Natural killer cell treated with Interleukin-12 subunit alpha and Interleukin-12 subunit beta and Interleukin-15 and Interleukin-18, amount 100 ng/mL, for 72 hours (primary cell): ENCODE data around the gene DCLK3. TPM values are rescaled to one million over a fixed set of nuclear protein-coding genes. Genes with fewer than 3 reads are reported as not detected.

ENCODE experiments used
- ATAC-seq, 2 donors: fragments of 150-1000 bp; cut with Tn5 transposase in 1 of 2; sonication (Bioruptor Pico), chemical (Tn5 transposase) in 1 of 2; 2 replicates each; pipeline ENCODE4 v1.10.0; 2021
- DNase-seq: peaks from one replicate; pipeline ENCODE4 v3.0.0; 2022; ENCODE audit warnings: low spot score
- H3K27ac Mint-ChIP-seq, 2 donors: 1 replicate in 1 of 2; 2 replicates in 1 of 2; pipeline ENCODE4 v1.8.0; 2022; ENCODE audit warnings: mixed read lengths in 2 of 2, mild to moderate bottlenecking in 1 of 2, moderate library complexity in 1 of 2
- H3K27me3 Mint-ChIP-seq, 2 donors: 1 replicate in 1 of 2; 2 replicates in 1 of 2; pipeline ENCODE4 v1.8.0; 2022; ENCODE audit warnings: mixed read lengths in 2 of 2
- H3K36me3 Mint-ChIP-seq: one replicate; pipeline ENCODE4 v1.8.0; 2022; ENCODE audit warnings: mixed read lengths
- H3K4me1 Mint-ChIP-seq, 2 donors: 1 replicate in 1 of 2; 2 replicates in 1 of 2; pipeline ENCODE4 v1.8.0; 2022; ENCODE audit warnings: low read depth in 2 of 2, mixed read lengths in 2 of 2, mild to moderate bottlenecking in 1 of 2
- H3K4me3 Mint-ChIP-seq: one replicate; pipeline ENCODE4 v1.8.0; 2022; ENCODE audit warnings: mixed read lengths
- H3K9me3 Mint-ChIP-seq: 2 replicates; pipeline ENCODE4 v1.8.0; 2022; ENCODE audit warnings: mixed read lengths
- total RNA-seq, 2 donors: library from RNA; stranded (reverse); gene quantifications; one replicate each; pipeline ENCODE4 v1.2.3, GENCODE V29; 2022

Gene DCLK3, protein sequence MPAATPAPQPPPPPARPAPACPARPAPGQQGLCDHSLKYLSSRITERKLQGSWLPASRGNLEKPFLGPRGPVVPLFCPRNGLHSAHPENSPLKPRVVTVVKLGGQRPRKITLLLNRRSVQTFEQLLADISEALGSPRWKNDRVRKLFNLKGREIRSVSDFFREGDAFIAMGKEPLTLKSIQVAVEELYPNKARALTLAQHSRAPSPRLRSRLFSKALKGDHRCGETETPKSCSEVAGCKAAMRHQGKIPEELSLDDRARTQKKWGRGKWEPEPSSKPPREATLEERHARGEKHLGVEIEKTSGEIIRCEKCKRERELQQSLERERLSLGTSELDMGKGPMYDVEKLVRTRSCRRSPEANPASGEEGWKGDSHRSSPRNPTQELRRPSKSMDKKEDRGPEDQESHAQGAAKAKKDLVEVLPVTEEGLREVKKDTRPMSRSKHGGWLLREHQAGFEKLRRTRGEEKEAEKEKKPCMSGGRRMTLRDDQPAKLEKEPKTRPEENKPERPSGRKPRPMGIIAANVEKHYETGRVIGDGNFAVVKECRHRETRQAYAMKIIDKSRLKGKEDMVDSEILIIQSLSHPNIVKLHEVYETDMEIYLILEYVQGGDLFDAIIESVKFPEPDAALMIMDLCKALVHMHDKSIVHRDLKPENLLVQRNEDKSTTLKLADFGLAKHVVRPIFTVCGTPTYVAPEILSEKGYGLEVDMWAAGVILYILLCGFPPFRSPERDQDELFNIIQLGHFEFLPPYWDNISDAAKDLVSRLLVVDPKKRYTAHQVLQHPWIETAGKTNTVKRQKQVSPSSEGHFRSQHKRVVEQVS
- total RNA-seq = not detected

DNA sequence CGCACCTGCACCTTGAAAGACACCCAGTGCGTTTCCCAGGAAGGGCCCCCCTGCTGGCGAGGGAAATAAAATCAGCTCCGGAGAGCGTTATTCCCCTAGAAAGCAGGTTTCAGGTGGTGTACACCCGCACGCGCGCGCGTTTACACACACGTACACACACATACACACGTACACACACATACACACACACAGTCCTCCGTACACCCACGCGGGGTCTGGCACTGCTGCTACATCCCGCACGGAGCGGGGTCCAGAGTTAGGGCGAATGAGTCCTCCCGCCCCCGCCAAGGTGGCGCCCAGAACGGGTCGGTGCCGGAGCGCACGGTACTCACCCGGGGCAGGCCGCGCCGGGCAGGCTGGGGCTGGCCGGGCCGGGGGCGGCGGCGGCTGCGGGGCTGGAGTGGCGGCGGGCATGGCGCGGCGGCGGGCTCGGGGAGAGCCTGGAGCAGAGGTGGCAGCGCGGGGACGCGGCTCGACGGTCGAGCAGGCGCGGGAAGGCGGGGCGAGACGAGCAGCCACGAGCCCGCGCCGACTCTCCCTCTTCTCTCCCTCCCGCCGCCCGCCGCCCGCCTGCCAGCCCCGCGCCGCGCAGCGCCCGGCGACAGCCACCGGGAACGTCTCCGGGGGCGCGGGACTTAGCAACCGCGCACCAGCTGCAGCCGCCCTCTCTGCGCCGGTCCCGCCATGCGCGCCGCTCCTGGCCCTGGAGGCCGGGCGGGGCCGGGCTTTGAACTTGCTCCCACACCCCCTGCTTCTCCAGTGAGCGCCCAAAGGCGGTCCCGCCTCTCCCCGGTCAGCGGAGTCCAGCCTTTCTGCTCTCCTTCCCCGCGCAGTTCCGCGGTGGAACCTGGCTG is at the start of gene DCLK3:
Gene DCLK3, minus strand, starts transcription at position 704 of the 854 bp plus-strand sequence. Its CDS starts 290 bp downstream, at position 414.
- Mint-ChIP-seq H3K4me1 (peaks cover 4 to 5% of the 10 kb centered on the region in 2 donors), H3K27me3 (peaks cover 56 to 88% of the 10 kb centered on the region in 2 donors), H3K9me3 (no peaks in the 10 kb centered on the region), H3K4me3 (peak within 1 kb of the TSS; percentile 38), H3K27ac (no peak within 1 kb of the TSS), H3K36me3 (peaks cover 5% of the 10 kb centered on the region)
- DNase-seq (no peak), ATAC-seq (peak; percentile 48)

DNA sequence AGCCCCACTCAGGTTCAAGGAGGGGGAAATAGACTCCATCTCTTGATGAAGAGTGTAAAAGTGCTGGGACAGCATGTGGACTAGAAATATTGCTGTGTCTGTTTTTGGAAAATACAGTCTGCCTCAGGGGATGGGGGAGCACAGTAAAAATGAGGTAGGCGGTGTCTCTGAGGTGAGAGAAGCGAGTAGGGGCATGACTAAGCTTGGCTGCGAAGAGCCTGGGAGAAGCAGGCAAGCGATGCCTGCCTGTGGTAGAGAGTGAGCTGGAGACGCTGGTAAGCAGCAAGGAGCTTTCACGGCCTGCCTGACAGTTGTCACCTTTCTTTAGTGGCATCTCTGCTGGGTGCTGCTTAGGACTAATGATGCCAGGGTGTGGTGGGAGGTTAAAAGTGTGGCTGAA is 49.0 kb upstream of the DCLK3 start:
- Mint-ChIP-seq H3K27me3 (no peaks in the 10 kb centered on the region), H3K4me3 (no peak overlapping the region), H3K27ac (no peak overlapping the region), H3K9me3 (no peaks in the 10 kb centered on the region), H3K4me1 (peaks cover 0 to 3% of the 10 kb centered on the region in 2 donors), H3K36me3 (no peaks in the 10 kb centered on the region)
- peak in 1 of 2 donors; percentile 36 for ATAC-seq
- DNase-seq = no peak

DNA sequence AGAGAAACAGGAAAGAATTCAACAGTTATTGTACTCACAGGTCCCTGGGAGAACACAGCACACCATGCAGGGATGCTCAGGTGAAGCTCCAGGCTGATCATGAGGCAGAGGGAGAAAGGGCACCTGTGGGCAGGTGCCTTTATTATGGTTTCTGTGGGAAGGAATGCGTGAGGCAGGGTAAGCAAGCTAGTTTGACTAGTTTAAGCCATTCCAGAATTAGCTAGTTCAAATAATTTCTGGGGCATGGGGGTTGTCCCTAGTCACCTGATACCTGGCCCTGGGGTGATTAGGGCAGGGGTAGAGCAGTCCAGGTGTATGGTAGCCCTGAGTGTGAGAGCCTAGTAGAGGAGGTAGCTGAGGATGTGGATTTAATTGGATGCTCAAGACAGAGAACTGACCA is 47.9 kb upstream of the DCLK3 start:
- H3K4me1 Mint-ChIP-seq = peaks cover 0 to 3% of the 10 kb centered on the region in 2 donors
- no peak overlapping the region for H3K4me3 Mint-ChIP-seq

DNA sequence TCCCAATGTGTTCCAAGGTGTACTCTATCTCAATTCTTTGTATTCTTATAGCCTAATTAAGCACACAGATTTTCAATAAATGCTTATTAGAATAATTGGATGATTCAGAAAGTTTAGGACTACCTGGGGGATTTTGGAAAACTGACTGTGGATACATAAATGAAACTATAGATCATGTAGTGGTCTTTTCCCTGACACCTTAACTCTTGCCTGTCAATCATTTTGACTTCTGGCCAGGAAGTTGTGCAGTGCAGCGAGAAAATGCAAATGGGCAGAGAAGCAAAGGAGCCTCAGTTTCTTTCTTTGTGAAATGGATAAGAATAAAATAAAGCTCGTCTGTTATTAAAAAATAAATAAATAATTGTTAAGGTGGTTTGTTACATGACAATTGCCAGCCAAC is 47.4 kb upstream of the DCLK3 start:
- DNase-seq (no peak), ATAC-seq (no peak)
- Mint-ChIP-seq H3K9me3 (no peaks in the 10 kb centered on the region), H3K4me3 (no peak overlapping the region), H3K27ac (no peak overlapping the region), H3K36me3 (no peaks in the 10 kb centered on the region), H3K27me3 (peaks cover 0 to 5% of the 10 kb centered on the region in 2 donors), H3K4me1 (peaks cover 0 to 3% of the 10 kb centered on the region in 2 donors)

More for the DNA sequence above, 47.9 kb upstream of the DCLK3 start:
- H3K36me3 Mint-ChIP-seq = no peaks in the 10 kb centered on the region
- DNase-seq = no peak
- peaks cover 0 to 5% of the 10 kb centered on the region in 2 donors for H3K27me3 Mint-ChIP-seq
- H3K27ac Mint-ChIP-seq = no peak overlapping the region
- no peak for ATAC-seq
- no peaks in the 10 kb centered on the region for H3K9me3 Mint-ChIP-seq

DNA sequence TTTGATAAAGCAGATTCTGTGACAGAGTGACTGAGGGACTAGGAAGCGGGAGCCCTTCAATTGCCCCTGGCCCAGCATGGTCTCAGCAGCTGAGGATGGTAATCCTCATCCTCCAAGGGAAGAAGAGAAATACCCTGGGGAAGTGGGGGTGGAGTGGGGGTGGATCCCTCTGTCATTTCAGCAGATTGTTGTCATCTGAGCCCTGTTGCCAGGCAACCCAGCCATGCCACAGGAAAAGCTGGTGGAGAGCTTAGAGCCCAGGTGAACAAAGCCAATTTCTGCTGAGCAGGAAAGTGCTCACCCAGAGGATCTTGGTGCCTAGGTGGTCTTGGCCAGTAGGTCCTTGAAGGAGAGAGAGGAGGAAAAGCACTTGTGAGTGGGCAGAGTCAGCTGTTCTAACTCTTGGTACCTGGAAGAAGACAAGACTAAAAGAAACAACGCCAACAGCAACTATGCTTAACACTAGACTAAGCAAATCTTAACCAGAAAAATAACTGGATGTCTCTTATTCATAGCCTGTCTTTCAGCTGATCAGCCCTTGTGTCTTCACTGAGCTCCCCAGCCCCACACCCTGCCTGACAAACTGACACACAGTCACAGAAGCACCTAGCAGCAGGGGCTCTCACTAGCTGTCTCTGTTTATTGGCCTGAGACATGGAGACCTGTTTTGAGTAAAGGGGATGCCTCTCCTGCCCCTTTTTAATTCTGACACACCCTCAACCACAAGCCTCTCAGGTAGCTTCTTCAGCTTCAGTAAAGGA is 40.1 kb upstream of the DCLK3 start:
- peaks cover 6% of the 10 kb centered on the region for H3K9me3 Mint-ChIP-seq
- peaks cover 11% of the 10 kb centered on the region for H3K36me3 Mint-ChIP-seq
- no peak overlapping the region for H3K4me3 Mint-ChIP-seq
- no peak overlapping the region for H3K27ac Mint-ChIP-seq
- ATAC-seq = no peak
- no peaks in the 10 kb centered on the region for H3K4me1 Mint-ChIP-seq
- peaks cover 23 to 27% of the 10 kb centered on the region in 2 donors for H3K27me3 Mint-ChIP-seq
- no peak for DNase-seq

DNA sequence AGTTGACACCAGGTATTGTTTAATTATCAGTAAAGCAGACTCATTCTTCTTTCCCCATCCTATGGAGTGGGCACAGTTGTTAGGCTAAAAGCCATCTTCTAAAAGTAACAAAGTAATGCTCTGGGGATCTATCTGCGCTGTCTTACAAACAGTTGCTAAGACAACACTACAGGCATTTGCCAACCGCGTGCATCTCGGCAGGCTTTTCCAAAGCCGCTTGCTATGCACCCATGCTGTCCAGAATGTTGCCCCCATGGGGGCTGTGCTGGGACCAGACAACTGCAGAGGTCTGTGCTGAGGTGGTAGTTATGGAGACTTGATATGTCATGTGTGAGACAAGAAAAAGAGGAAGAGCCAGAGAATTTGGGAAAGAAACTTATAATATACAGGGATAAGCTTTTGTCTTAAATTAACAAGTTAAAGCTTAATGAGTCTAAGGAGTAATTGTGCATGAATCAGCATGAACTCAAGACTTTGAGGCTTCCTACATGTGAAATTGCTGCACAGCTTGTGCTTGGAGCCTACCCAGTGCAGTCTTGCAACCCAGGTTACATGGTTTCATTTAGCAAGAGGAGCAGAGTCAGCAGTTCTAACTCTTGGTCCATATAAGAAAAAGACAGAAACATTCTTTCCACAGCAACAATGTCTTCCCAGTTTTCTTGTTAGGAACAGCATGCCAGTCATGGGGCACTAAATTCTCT is 38.9 kb upstream of the DCLK3 start:
- peaks cover 11% of the 10 kb centered on the region for H3K36me3 Mint-ChIP-seq
- H3K9me3 Mint-ChIP-seq = peaks cover 6% of the 10 kb centered on the region
- H3K4me1 Mint-ChIP-seq = no peaks in the 10 kb centered on the region
- DNase-seq (no peak), ATAC-seq (no peak)
- no peak overlapping the region for H3K4me3 Mint-ChIP-seq
- H3K27me3 Mint-ChIP-seq = peaks cover 23 to 27% of the 10 kb centered on the region in 2 donors
- H3K27ac Mint-ChIP-seq = no peak overlapping the region

DNA sequence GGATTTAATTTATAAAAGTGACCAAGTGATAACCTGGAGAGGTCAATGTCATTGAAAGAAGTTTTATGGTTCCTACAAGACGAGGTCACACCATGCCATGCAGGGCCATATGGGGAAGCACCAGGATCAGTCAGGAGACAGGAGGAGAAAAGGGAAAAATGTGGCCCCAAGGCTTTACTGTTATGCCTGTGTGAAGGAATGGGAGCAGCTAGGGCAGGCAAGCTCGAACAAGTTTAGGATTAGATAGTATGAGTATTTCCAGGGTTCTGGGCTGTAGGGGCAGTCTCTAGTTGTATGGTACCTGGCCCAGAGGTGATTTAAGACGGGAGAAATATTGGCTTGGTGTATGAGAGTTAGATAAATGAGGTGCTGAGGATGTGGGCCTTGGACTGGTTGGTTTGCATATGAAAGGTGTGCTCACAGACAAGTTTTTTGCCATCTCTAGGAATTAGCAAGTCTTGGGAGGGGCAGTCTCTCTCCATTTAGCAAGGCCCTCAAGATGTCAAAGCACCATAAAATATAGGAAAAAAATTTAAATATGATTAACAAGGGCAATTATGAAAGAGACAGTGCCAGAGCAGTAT is 36.3 kb upstream of the DCLK3 start:
- Mint-ChIP-seq H3K9me3 (no peaks in the 10 kb centered on the region), H3K4me3 (no peak overlapping the region), H3K27ac (no peak overlapping the region), H3K4me1 (no peaks in the 10 kb centered on the region), H3K27me3 (peaks cover 22 to 23% of the 10 kb centered on the region in 2 donors), H3K36me3 (peaks cover 6% of the 10 kb centered on the region)
- no peak for DNase-seq
- ATAC-seq = no peak

DNA sequence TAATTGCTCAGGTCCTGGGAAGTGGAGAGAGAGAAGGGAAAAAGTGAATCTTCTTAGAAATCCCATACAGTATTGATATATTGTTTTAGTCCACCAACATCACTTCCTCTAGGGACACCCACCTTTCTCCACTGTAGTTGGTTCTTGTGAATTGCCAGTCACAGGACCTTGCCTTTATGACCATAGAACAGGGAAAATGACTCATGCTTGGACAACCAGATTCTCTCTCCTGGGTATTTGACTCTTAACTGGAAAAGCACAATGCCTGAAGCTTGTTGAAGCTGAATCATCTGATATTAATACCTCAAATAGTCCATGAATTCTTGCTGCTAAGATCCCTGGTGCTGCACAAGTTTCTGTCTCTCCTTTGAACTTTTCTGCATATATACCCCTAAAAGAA is 32.5 kb upstream of the DCLK3 start:
- no peak overlapping the region for H3K27ac Mint-ChIP-seq

DNA sequence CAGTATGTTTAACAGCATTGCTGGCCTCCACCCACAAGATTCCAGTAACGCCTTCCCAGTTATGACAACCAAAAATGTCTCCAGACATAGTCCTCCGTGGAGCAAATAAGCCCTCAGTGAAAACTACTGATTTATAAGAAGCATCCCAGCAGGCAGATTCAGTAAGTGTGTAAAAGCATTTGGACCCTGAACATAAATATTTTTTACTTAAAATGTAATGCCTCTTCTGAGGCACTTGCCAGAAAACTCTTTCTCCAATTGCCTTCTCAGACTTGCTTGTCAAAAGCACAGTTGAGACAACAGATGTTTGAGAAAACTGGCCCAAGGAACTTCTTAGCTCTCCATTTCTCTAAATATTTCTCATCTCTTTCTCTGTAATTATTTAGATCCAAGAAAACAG is 31.8 kb upstream of the DCLK3 start:
- Mint-ChIP-seq H3K4me3 (no peak overlapping the region), H3K27me3 (peaks cover 18 to 19% of the 10 kb centered on the region in 2 donors), H3K27ac (no peak overlapping the region), H3K36me3 (peaks cover 6% of the 10 kb centered on the region), H3K4me1 (no peaks in the 10 kb centered on the region), H3K9me3 (no peaks in the 10 kb centered on the region)
- ATAC-seq (no peak), DNase-seq (no peak)

More for the DNA sequence above, 32.5 kb upstream of the DCLK3 start:
- H3K27me3 Mint-ChIP-seq = peaks cover 20 to 21% of the 10 kb centered on the region in 2 donors
- DNase-seq (no peak), ATAC-seq (no peak)
- H3K4me3 Mint-ChIP-seq = no peak overlapping the region
- H3K4me1 Mint-ChIP-seq = no peaks in the 10 kb centered on the region
- no peaks in the 10 kb centered on the region for H3K9me3 Mint-ChIP-seq
- H3K36me3 Mint-ChIP-seq = peaks cover 6% of the 10 kb centered on the region

DNA sequence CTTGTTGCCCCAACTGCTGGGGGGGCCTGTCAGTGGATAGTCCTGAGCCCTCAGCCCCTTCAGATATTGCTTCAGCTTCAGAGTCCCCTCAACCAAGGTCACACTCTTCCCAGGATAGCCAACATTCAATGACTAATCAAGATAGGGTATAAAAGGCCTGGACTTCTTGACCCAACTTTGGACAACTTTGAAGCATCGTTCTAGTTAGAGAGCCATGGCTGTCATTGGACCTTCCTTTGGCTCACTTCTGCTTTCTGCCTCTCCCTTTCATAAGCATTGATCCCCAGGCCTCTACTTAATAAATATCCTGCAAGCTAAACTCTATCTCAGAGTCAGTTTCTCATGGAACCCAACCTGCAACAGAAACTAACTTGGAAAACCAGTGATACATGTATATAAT is 31.3 kb upstream of the DCLK3 start:
- no peaks in the 10 kb centered on the region for H3K4me1 Mint-ChIP-seq
- ATAC-seq (no peak), DNase-seq (no peak)
- H3K4me3 Mint-ChIP-seq = no peak overlapping the region
- no peak overlapping the region for H3K27ac Mint-ChIP-seq
- peaks cover 18 to 19% of the 10 kb centered on the region in 2 donors for H3K27me3 Mint-ChIP-seq
- peaks cover 6% of the 10 kb centered on the region for H3K36me3 Mint-ChIP-seq
- H3K9me3 Mint-ChIP-seq = no peaks in the 10 kb centered on the region

DNA sequence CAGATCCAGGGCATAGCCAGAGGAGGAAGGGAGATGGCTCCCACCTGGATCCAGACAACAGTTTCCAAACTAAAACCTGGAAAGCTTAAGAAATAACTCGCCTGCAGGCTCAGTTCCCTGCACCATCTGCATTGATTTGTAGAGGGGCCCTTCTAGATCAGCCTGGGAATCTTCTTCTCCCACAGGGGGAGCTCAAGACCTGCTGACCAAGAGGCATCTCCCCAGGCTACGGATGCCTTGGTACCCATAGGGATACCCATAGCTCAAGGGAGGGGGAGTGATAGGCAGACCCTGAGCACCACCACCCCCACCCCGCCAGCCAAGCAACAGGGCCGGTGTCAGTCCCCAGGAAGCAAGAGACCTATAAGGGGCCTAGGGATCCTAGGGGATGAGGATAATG is 28.0 kb upstream of the DCLK3 start:
- ATAC-seq (peak in 1 of 2 donors; percentile 44), DNase-seq (no peak)

DNA sequence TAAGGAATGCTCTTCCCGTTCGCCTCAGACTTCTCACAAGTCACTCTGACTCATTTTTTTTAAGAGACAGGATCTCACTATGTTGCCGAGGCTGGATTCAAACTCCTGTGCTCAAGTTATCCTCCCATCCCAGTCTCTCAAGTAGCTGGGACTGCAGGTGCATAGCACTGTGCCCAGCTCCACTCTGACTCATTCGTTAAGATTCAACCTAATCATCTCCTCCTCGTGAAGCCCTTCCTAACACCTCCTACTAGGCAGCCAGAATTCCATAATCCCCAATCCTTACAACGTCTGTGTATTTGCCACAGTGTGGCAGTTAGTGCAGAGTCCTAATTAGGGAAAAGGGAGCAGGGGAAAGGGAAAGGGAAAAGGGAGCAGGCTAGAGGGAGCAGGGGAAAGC is 26.4 kb upstream of the DCLK3 start:
- no peaks in the 10 kb centered on the region for H3K4me1 Mint-ChIP-seq
- no peak overlapping the region for H3K4me3 Mint-ChIP-seq
- H3K36me3 Mint-ChIP-seq = no peaks in the 10 kb centered on the region
- no peak for DNase-seq
- no peak overlapping the region for H3K27ac Mint-ChIP-seq
- no peak for ATAC-seq
- no peaks in the 10 kb centered on the region for H3K9me3 Mint-ChIP-seq
- peaks cover 10 to 18% of the 10 kb centered on the region in 2 donors for H3K27me3 Mint-ChIP-seq

More for the DNA sequence above, 28.0 kb upstream of the DCLK3 start:
- no peak overlapping the region for H3K4me3 Mint-ChIP-seq
- no peaks in the 10 kb centered on the region for H3K4me1 Mint-ChIP-seq
- no peak overlapping the region for H3K27ac Mint-ChIP-seq
- peaks cover 10 to 18% of the 10 kb centered on the region in 2 donors for H3K27me3 Mint-ChIP-seq
- H3K36me3 Mint-ChIP-seq = no peaks in the 10 kb centered on the region
- H3K9me3 Mint-ChIP-seq = no peaks in the 10 kb centered on the region
